HG02763 (cell line): ENCODE measurements around the gene ANKRA2.

Source experiments
- ATAC-seq: cut with Tn5 transposase; IDR thresholded peaks from one replicate; pipeline ENCODE4 v1.9.1; 2021; ENCODE audit warnings: mild to moderate bottlenecking, moderate library complexity; ENCODE audit not compliant: unreplicated experiment

The ANKRA2 gene

DNA sequence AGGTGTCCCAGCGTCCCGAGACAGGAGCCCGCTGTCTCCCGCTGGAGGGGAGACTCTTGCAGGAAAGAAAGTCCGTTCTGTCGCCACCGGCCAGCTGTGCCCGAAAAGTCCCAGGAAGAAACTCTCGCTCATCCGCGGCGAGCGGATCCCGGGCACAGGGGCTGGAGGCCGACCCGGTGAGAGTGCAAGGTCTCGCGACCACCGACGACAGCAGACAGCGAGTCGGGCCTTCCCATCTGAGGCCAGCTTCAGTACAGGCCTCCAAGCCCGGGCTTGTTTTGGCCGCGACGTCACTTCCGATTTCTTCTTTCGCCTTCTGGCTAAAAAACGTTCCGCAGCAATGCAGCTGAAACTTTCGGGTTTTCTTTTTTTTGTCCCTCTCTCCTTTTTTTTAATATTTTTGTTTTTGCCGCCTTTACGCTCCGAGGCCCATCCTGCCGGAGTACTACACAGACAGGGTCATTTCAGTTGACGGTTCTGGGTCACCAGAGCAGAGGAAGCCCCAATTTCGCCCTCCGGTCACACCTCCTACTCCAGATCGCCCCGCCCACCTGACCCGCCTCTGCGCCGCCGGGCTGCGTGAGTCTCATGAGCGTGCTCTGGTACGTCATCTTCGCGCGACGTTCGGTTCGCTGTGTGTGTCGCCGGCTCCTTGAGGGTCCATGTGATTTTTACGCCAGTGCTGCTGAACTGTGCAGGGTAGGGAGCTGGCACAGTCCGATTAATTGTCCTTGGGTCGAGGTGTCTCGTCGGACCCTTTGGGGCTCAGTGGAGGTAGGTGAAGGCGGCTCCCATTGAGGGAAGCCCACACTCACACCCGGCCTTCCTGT is at the start of gene ANKRA2, which contains the start of gene UTP15:
ANKRA2 (minus strand) TSS at position 501 of the 830 bp plus-strand sequence. CDS start 2,758 bp downstream, outside the sequence.
UTP15 (plus strand) TSS at position 605 of the 830 bp plus-strand sequence. CDS start 1,602 bp downstream, outside the sequence.
- peak; percentile 95 for ATAC-seq

- ATAC-seq, result no peak
Measured at GRCh38 chr5:73615085-73615484, 49.6 kb upstream of the ANKRA2 start.

- ATAC-seq, result no peak
Measured at GRCh38 chr5:73612799-73613198, 47.4 kb upstream of the ANKRA2 start.

DNA sequence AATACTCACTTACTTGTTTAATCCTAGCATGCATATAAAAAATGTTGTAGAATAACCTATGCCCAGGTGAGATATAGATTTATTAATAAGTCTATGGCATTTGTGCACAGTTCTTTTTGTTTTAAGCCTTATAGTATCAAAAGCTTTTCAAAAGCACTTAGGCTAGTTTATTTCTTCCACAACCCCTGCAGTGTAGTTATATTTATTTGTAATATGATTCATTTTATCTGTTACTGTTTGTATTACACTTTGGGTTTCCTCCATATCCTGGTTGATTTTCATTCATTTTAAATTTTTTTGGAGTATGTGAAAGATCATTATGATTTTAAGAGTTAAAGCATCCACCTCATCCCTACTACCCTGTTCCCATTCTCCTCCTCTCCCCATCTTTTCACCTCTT is 41.8 kb upstream of the ANKRA2 start:
- no peak for ATAC-seq

- no peak for ATAC-seq
Measured at GRCh38 chr5:73606206-73606753, 40.8 kb upstream of the ANKRA2 start.

GRCh38 chr5:73605223-73606087 is 40.0 kb upstream of the ANKRA2 start:
- ATAC-seq, result no peak

GRCh38 chr5:73603998-73604397 is 38.6 kb upstream of the ANKRA2 start:
- no peak for ATAC-seq

DNA sequence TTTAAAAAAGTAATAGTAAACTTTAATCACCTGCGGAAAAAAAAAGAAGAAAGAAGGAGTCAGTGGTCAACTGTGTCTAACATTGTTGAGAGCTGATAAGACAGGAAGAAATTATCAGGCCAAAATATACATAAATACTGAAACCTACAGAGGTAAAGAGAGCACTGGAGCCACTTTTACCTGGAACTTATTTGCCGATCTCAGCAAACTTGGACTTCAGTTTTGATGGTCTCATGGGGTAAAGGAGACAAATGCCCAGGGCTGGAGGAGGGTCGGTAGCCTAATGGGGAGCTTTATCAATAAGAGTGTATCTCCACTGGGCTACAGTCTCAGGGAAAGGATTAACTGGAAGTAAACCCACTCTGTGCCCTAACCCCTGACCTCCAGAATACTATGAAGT is 33.9 kb upstream of the ANKRA2 start:
- ATAC-seq, result no peak

DNA sequence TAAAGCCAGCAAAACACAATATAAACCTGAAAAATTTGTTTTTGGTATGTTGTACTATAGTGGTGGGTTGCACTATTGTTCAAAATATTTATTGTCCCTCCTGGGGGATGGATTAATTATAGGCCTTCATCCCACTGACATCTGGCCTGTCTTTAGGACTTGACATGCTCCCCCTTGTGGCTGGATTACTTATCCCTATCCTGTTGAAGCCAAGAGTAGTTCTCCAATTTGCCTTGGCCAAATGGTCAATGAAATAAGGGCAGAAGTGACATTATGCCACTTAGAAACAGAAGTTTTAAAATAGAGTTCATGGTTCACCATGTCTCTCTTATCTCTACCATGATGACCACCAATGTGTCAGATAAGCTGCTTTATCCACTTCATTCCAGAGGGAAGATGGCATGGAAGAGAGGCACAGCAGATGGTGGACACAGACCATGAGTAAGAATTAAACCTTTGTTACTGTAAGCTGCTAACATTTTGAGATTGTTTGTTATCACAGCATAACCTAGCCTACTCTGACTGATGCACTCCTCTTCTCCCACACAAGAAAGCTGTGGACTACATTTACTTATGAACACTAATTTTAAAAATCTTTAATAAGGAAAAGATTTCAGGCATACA is 31.4 kb upstream of the ANKRA2 start:
- no peak for ATAC-seq

DNA sequence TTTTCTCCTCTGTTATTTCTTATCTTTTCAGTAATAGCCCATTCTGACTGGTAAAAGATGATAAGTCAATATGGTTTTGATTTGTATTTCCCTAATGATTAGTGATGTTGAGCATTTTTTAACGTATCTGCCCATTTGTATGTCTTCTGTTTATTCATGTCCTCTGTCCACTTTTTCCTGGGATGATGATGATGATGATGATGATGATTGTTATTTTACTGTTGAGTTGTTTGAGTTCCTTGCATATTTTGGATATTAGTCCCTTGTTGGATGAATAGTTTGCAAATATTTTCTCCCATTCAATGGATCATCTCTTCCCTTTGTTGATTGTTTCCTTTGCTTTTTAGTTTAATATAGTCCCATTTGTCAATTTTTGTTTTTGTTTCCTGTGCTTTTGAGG is 27.1 kb upstream of the ANKRA2 start:
- ATAC-seq, result no peak

DNA sequence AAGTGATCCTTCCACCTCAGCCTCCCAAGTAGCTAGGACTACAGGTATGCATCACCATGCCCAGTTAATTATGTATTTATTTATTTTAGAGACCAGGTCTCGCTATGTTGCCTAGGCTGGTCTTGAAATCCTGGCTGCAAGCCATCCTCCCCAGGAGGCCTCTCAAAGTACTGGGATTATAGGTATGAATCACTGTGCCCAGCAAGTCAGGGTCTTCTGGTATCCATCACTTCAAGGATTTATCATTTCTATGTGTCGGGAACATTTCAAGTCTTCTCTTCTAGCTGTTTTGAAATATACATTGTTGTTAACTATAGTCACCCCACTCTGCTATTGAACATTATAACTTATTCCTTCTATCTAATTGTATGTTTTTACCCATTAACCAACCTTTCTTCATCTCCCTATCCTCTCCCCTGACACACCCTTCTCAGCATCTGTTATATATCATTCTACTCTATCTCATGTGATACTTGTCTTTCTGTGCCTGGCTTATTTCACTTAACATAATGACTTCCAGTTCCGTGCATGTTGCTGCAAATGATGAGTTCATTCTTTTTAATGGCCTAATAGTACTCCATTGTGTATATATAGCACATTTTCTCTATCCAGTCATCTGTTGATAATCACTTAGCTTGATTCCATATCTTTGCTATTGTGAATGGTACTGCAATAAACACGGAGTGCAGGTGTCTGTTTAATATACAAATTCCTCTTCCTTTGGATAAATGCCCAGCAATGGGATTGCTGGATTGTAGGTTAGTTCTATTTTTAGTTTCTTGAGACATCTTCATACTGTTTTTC is 26.5 kb upstream of the ANKRA2 start:
- ATAC-seq, result no peak

- ATAC-seq, result peak; percentile 55
Measured at GRCh38 chr5:73591102-73591695, 25.8 kb upstream of the ANKRA2 start.

DNA sequence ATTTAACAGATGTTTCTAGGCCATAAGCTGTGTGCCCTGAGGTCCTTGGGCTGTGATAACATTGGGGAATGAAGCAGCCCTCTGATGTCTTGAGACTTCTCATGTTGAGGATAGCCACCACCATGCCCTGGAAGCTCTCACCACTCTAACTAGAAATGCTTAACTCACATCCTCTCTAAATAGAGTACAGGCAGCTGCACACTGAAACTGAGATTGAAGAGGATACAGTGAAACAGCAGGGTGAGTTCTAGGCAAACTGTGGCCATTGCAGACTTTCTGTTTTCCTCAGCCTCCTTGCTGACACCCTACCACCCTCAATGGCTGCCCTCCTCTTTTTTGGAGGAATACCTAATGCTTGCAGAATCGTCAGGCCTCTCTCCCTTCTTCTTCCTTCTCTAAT is 22.5 kb upstream of the ANKRA2 start:
- no peak for ATAC-seq

- no peak for ATAC-seq
Measured at GRCh38 chr5:73582285-73583145, 17.1 kb upstream of the ANKRA2 start.

DNA sequence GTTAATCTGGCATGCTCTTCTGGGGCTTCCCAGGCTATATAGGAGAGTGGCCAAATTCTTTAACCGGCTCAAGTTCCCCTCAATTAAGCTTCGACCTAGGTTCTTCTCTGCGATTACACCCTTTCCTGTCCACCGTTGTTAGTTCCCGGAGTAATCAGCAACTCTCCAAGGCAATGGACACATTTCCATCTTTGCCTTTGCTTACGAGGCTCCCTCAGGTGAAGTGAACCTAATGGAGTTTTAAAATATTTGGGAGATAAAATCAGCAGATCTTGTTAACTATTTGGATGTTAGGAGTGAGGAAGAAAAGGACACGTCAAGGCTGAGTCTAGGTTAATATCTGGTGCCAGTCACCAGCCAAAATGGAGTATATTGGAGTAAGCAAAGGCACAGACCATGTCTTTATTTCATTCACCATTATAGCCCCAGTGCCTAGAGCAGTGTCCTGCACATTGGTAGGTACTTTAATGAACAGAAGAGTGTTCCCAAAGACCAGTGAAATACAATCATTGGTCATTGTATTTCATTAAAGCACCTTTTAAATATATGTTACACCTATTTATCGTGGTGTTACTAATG is 619 bp upstream of the ANKRA2 start:
- no peak for ATAC-seq

GRCh38 chr5:73564675-73565074 is 764 bp downstream of the ANKRA2 start:
- ATAC-seq, result no peak

DNA sequence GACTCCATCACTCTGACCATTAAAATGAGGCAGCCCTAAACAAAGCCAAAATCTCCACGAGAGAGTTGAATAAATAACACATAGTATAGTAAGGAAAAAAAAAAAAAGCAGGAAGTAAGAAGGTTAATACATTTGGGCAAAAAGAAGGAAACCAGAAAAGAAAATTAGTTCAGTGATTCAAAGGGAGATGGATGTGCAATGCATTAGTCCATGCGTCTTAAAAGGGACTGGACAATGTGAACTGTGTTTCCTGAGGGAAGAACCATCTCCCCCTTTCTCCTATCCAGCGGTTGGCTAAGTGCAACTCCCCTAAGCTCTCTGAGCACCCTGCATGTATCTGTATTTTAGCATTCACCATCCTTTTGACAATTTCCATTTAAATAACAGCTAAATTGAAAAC is 1.4 kb downstream of the ANKRA2 start:
- ATAC-seq, result no peak

DNA sequence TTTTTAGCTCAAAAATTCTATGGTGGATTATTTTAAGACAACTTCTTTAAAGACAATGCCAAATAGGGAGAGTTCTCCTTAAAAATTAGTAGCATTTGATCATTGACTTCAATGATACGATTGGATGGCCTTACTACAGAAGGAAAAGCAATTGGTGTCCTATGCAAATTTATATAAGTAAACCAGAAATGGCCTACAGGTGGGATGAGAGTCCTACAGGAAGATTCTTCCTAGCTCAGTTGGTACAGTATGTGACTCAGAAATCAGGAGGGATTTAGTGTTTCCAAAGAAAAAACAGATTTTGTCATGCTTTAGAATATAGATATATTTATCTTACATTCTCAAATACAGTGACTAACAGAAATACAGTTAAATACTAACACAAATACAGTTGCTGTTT is 6.5 kb downstream of the ANKRA2 start:
- no peak for ATAC-seq

- ATAC-seq, result no peak
Measured at GRCh38 chr5:73552642-73553041, 12.8 kb downstream of the ANKRA2 start.
